HTR-8/SVneo (cell line): Measurements from ENCODE around the gene HLA-DQB1.
A peak's percentile ranks its signal among the peaks of the same experiment; 100 is the strongest.
"Not testable (repeated sequence)": the region's sequence is repeated elsewhere in the genome, so short reads cannot be mapped to it uniquely, and the experiment has no call there.

ENCODE experiments used
- DNase-seq: peaks from one replicate; pipeline ENCODE4 v3.0.0; 2011; ENCODE audit warnings: low spot score, mixed read lengths; ENCODE audit not compliant: insufficient read length
- FAIRE-seq: peaks from 2 replicates; lab custom pipeline; 2011; peaks lifted over from hg19 to GRCh38; lab: Jason Lieb, UNC

The HLA-DQB1 gene

GRCh38 chr6:32664354-32664753, 2.1 kb downstream of the HLA-DQB1 start:
- DNase-seq (no peak), FAIRE-seq (no peak)

GRCh38 chr6:32662836-32663235, 3.6 kb downstream of the HLA-DQB1 start:
- FAIRE-seq, result no peak
- no peak for DNase-seq

GRCh38 chr6:32662099-32662498, 4.4 kb downstream of the HLA-DQB1 start:
- DNase-seq, result no peak
- no peak for FAIRE-seq

- no peak for FAIRE-seq
Measured at GRCh38 chr6:32659856-32660595, 6.4 kb downstream of the HLA-DQB1 start.

GRCh38 chr6:32658268-32658897, 8.1 kb downstream of the HLA-DQB1 start:
- FAIRE-seq (no peak), DNase-seq (no peak)

More at GRCh38 chr6:32659856-32660595, 6.4 kb downstream of the HLA-DQB1 start:
- DNase-seq, result no peak

GRCh38 chr6:32657819-32658218, 8.6 kb downstream of the HLA-DQB1 start:
- FAIRE-seq, result not testable (repeated sequence)

GRCh38 chr6:32657329-32657728, 9.1 kb downstream of the HLA-DQB1 start:
- not testable (repeated sequence) for FAIRE-seq, DNase-seq

More at GRCh38 chr6:32657819-32658218, 8.6 kb downstream of the HLA-DQB1 start:
- DNase-seq, result not testable (repeated sequence)

- no peak for DNase-seq
- FAIRE-seq, result no peak
Measured at GRCh38 chr6:32655203-32655710, 11.2 kb downstream of the HLA-DQB1 start.

GRCh38 chr6:32645047-32645703, 21.3 kb downstream of the HLA-DQB1 start:
- DNase-seq (no peak), FAIRE-seq (peak; percentile 51)

GRCh38 chr6:32643904-32644303, 22.6 kb downstream of the HLA-DQB1 start:
- no peak for DNase-seq
- no peak for FAIRE-seq

GRCh38 chr6:32642720-32643106, 23.7 kb downstream of the HLA-DQB1 start:
- FAIRE-seq, result no peak
- no peak for DNase-seq

- peak; percentile 38 for FAIRE-seq
Measured at GRCh38 chr6:32641785-32642719, 24.4 kb downstream of the HLA-DQB1 start.

GRCh38 chr6:32641122-32641521, 25.3 kb downstream of the HLA-DQB1 start:
- FAIRE-seq (no peak), DNase-seq (no peak)

More at GRCh38 chr6:32641785-32642719, 24.4 kb downstream of the HLA-DQB1 start:
- not testable (repeated sequence) for DNase-seq

- FAIRE-seq (no peak), DNase-seq (no peak)
Measured at GRCh38 chr6:32639440-32640394, 26.7 kb downstream of the HLA-DQB1 start.

- DNase-seq, result no peak
- no peak for FAIRE-seq
Measured at GRCh38 chr6:32638532-32639219, 27.8 kb downstream of the HLA-DQB1 start.

GRCh38 chr6:32637883-32638282, 28.6 kb downstream of the HLA-DQB1 start:
- no peak for FAIRE-seq
- DNase-seq, result no peak

GRCh38 chr6:32637219-32637880, 29.1 kb downstream of the HLA-DQB1 start, which contains the start of gene HLA-DQA1:
HLA-DQA1 (plus strand) TSS chr6:32637406; CDS start chr6:32637459, 53 bp downstream.
- no peak for FAIRE-seq
- DNase-seq, result no peak
